Kidney (tissue), 14 donors: ENCODE results near the gene PDHX. TPM values are rescaled to one million over a fixed set of nuclear protein-coding genes. Genes with fewer than 3 reads are reported as not detected.

Experiments
- DNase-seq, 5 donors: peaks; one replicate each; pipeline ENCODE4 v3.0.0-alpha.2; 2013 to 2020
- FAIRE-seq: peaks from 2 replicates; lab custom pipeline; 2012; peaks lifted over from hg19 to GRCh38; lab: Jason Lieb, UNC
- H3K27ac ChIP-seq, 2 donors: one replicate each; pipeline ENCODE4 v1.7.0; 2013; ENCODE audit warnings: low read depth in 2 of 2, low read length in 2 of 2, inconsistent platforms in 1 of 2
- H3K27me3 ChIP-seq: one replicate; pipeline ENCODE4 v1.7.1; 2013; ENCODE audit warnings: low read length, inconsistent platforms; ENCODE audit not compliant: control insufficient read depth, insufficient read depth
- H3K36me3 ChIP-seq, 3 donors: one replicate each; pipeline versions ENCODE4 v1.7.0 to v1.7.1; 2013; ENCODE audit warnings: low read length in 3 of 3, control low read depth in 1 of 3, inconsistent platforms in 1 of 3; ENCODE audit not compliant: insufficient read depth in 3 of 3, control insufficient read depth in 2 of 3
- H3K4me1 ChIP-seq, 3 donors: one replicate each; pipeline versions ENCODE4 v1.7.0 to v1.7.1; 2013; ENCODE audit warnings: low read length in 3 of 3, inconsistent platforms in 1 of 3, low read depth in 1 of 3; ENCODE audit not compliant: control insufficient read depth in 2 of 3, insufficient read depth in 2 of 3
- H3K4me3 ChIP-seq, 3 donors: one replicate each; pipeline versions ENCODE4 v1.7.0 to v1.8.1; 2013; ENCODE audit warnings: low read length in 3 of 3, control low read depth in 1 of 3, inconsistent platforms in 1 of 3
- H3K9ac ChIP-seq, 3 donors: one replicate each; pipeline versions ENCODE4 v1.7.0 to v1.7.1; 2013; ENCODE audit warnings: low read length in 3 of 3, control low read depth in 1 of 3, inconsistent platforms in 1 of 3
- H3K9me3 ChIP-seq, 3 donors: one replicate each; pipeline versions ENCODE4 v1.7.0 to v1.7.1; 2013; ENCODE audit warnings: low read length in 3 of 3, control low read depth in 1 of 3, inconsistent platforms in 1 of 3; ENCODE audit not compliant: control insufficient read depth in 2 of 3, insufficient read depth in 1 of 3
- intact Hi-C: fragments of 100-400 bp; cut with DNase I; formaldehyde crosslinking; loops from one replicate; pipeline ENCODE4 v1.11.1; 2022
- polyA plus RNA-seq: library from polyadenylated mRNA; stranded (reverse); fragments of 350-450 nt; fragmentation: Illumina TruSeq; extraction: RNeasy Lipid Tissue Mini Kit (QIAGEN cat#74804); gene quantifications from one replicate; pipeline ENCODE4 v1.2.3, GENCODE V29; 2014; ENCODE audit warnings: low read depth, low replicate concordance; ENCODE audit not compliant: insufficient read depth
- total RNA-seq: library from RNA; stranded (reverse); fragmentation: NEBNext Ultra II Directional; extraction: Animal tissue kit (Norgen Biotek cat#: 25700); gene quantifications from one replicate; pipeline ENCODE4 v1.2.1, GENCODE V29; 2021
- TF ChIP-seq, protein P1 (sequence below): IDR thresholded peaks from 3 replicates; pipeline ENCODE4 v1.5.1; 2012; ENCODE audit warnings: mild to moderate bottlenecking, moderate library complexity, borderline replicate concordance; ENCODE audit not compliant: insufficient read depth; ENCODE audit errors: extremely low read depth
- donor health status: control.
- donor health status: control.
- donor health status: control.
- donor health status: control.
- donor health status: control.
- donor health status: DM: yes; HTN: yes; CAD: no.
- donor health status: Normal renal cell carcinoma (clear cell type).

The PDHX gene
- total and polyA plus RNA-seq, 2 donors from 2014 or later = 29.6 to 32.6 TPM

DNA sequence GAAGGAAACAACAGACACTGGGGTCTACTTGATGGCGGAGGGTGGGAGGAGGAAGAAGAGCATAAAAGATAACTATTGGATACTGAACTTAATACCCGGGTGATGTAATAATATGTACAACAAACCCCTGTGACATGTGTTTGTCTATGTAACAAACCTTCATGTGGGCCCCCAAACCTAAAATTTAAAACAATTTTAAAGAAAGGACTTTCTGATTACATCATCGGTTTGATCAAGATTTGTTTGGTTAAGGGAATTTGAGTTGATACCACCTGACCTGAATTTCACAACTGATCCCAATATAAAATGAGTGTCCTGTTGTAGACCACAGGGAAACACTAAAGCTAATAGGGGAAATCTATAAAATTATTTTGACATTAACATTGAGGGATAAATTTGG, 34.5 kb upstream of the PDHX start:
- H3K27me3 ChIP-seq = no peaks in the 10 kb centered on the region
- no peak overlapping the region for H3K4me3 ChIP-seq
- no peaks in the 10 kb centered on the region for H3K9me3 ChIP-seq
- H3K4me1 ChIP-seq = no peaks in the 10 kb centered on the region
- intact Hi-C loops = loop anchor here (10.0 kb wide), 1 partner anchor 297 kb away; no protein-coding TSS in a partner anchor
- TF ChIP-seq, protein P1, sequence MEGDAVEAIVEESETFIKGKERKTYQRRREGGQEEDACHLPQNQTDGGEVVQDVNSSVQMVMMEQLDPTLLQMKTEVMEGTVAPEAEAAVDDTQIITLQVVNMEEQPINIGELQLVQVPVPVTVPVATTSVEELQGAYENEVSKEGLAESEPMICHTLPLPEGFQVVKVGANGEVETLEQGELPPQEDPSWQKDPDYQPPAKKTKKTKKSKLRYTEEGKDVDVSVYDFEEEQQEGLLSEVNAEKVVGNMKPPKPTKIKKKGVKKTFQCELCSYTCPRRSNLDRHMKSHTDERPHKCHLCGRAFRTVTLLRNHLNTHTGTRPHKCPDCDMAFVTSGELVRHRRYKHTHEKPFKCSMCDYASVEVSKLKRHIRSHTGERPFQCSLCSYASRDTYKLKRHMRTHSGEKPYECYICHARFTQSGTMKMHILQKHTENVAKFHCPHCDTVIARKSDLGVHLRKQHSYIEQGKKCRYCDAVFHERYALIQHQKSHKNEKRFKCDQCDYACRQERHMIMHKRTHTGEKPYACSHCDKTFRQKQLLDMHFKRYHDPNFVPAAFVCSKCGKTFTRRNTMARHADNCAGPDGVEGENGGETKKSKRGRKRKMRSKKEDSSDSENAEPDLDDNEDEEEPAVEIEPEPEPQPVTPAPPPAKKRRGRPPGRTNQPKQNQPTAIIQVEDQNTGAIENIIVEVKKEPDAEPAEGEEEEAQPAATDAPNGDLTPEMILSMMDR = no peak
- H3K36me3 ChIP-seq = peaks cover 0 to 4% (median 0%) of the 10 kb centered on the region in 3 donors
- DNase-seq (no peak), FAIRE-seq (no peak)
- no peak overlapping the region for H3K9ac ChIP-seq
- no peak overlapping the region for H3K27ac ChIP-seq

DNA sequence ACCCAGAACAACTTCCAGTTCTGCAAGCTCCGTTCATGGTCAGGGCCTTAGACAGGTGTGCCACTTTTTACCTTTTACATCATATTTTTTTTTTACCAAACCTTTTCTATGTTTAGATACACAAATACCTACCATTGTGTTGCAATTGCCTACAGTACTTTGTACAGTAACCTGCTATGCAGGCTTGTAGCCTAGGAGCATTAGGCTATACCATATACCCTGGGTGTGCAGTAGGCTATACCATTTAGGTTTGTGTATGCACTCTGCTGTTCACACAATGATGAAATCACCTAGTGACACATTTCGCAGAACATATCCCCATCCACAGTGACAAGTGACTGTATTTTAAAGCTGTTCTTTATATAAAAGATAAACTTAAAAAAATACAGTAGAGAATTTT, 29.8 kb upstream of the PDHX start:
- Histone ChIP-seq H3K27ac (no peak overlapping the region), H3K9ac (no peak overlapping the region), H3K36me3 (no peaks in the 10 kb centered on the region), H3K9me3 (no peaks in the 10 kb centered on the region), H3K27me3 (no peaks in the 10 kb centered on the region), H3K4me1 (no peaks in the 10 kb centered on the region), H3K4me3 (no peak overlapping the region)
- intact Hi-C loops = loop anchor here (10.0 kb wide), 1 partner anchor 302 kb away; no protein-coding TSS in a partner anchor
- no peak for FAIRE-seq
- TF ChIP-seq, protein P1 = no peak
- no peak for DNase-seq

DNA sequence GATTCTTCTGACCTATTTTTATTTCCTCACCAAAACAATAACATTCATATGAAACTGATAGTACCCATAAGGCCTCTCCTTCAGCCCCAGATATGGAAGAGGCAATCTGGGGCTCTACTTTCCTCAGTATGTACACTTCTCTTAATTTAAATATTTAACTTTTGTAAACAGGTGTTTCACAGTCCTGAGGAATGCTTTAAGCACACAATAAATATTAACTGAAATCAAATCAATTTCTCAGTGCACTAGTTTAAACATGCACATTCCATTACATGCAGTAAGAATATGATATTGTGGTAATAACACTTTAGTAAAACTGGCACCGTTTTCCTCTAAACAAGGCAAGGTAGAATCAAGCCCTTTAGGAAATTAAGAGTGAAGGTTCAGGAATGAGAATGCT, 29.2 kb upstream of the PDHX start:
- DNase-seq (no peak), FAIRE-seq (no peak)
- Histone ChIP-seq H3K9me3 (no peaks in the 10 kb centered on the region), H3K27ac (no peak overlapping the region), H3K9ac (no peak overlapping the region), H3K27me3 (no peaks in the 10 kb centered on the region), H3K4me3 (no peak overlapping the region), H3K4me1 (no peaks in the 10 kb centered on the region), H3K36me3 (no peaks in the 10 kb centered on the region)
- TF ChIP-seq, protein P1 = no peak
- intact Hi-C loops = loop anchor here (10.0 kb wide), 1 partner anchor 302 kb away; no protein-coding TSS in a partner anchor

DNA sequence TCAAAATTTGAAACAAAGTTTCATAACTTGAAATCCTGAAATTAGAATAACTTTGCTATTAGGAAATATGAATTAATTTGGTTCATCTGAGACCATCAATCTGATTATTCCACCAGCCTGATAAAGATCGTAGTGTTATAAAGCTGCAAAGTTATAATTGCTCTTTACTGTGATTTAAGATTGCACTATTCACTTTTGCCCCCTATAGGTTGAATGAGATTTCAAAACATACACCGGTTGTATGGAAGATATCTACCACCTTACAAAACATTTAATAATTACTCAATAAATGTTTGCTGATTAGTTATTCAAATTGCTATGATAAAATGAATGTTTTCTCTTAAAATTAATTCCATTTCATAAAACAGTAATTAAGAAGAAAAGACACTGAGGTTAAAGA, 26.3 kb upstream of the PDHX start:
- DNase-seq = no peak
- H3K9me3 ChIP-seq = no peaks in the 10 kb centered on the region
- H3K27me3 ChIP-seq = no peaks in the 10 kb centered on the region
- H3K36me3 ChIP-seq = no peaks in the 10 kb centered on the region
- TF ChIP-seq, protein P1 = no peak
- no peaks in the 10 kb centered on the region for H3K4me1 ChIP-seq
- intact Hi-C loops = no loop called here
- H3K27ac ChIP-seq = no peak overlapping the region
- no peak for FAIRE-seq
- no peak overlapping the region for H3K9ac ChIP-seq
- H3K4me3 ChIP-seq = no peak overlapping the region
